ENCODE data around the gene BATF2. TPM values are rescaled to one million over a fixed set of nuclear protein-coding genes. Genes with fewer than 3 reads are reported as not detected.
"Not testable (repeated sequence)": the region's sequence is repeated elsewhere in the genome, so short reads cannot be mapped to it uniquely, and the experiment has no call there.

The BATF2 gene
- total RNA-seq, 2 experiments from 2014 or later, result 1.2 TPM

DNA sequence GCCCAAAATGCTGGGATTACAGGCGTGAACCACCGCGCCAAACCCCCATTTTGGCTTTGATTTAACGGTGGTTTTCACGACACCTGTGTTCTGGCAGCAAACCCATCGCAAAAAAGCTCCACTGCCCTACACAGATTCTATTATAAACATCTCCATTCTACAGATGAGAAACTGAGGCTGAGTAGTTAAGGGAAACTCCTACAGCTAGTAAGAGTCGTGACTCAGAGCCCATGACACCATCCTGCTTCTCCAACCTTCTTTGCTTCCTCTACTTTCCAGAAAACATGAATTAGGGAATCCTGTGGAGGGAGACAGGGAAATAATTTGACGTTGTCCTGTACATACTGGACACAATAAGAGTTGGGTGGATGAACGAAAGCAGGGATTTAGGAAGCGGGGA, 30.0 kb upstream of the BATF2 start:
- ATAC-seq (ENCODE audit: low read depth) (no peak), DNase-seq (no peak)
- Mint-ChIP-seq H3K27me3 (no peaks in the 10 kb centered on the region), H3K4me3 (peak overlapping the region; percentile 81), H3K27ac (peak overlapping the region; percentile 82), H3K4me1 (peaks cover 22% of the 10 kb centered on the region), H3K9me3 (no peaks in the 10 kb centered on the region), H3K36me3 (peaks cover 6% of the 10 kb centered on the region)
- POLR2A ChIA-PET, result interaction anchor here (1.0 to 3.5 kb wide), 5 partner anchors 10 to 95 kb away, joined by 3 to 18 read pairs (median 5); partner anchors contain the start of genes ARL2, FAU, MRPL49 and SAC3D1

DNA sequence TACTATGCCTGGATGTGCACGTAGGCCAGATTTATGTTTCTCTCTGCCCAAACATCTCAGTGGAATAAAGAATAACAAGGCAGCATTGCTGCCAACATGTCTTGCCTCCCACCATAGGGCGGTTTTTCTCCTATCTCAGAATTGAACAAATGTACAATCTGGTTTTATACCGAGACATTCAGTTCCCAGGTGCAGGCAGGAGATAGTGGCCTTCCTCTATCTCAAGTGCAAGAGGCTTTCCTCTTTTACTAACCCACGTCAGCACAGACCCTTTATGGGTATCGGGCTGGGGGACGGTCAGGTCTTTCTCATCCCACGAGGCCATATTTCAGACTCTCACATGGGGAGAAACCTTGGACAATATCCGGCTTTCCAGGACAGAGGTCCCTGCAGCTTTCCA, 26.7 kb upstream of the BATF2 start:
- POLR2A ChIA-PET; H3K27ac Mint-ChIP-seq; H3K4me3 Mint-ChIP-seq; H3K27me3 Mint-ChIP-seq; ATAC-seq (ENCODE audit: low read depth); DNase-seq; H3K9me3 Mint-ChIP-seq; H3K36me3 Mint-ChIP-seq: not testable (repeated sequence)
- H3K4me1 Mint-ChIP-seq, result peaks cover 25% of the 10 kb centered on the region

DNA sequence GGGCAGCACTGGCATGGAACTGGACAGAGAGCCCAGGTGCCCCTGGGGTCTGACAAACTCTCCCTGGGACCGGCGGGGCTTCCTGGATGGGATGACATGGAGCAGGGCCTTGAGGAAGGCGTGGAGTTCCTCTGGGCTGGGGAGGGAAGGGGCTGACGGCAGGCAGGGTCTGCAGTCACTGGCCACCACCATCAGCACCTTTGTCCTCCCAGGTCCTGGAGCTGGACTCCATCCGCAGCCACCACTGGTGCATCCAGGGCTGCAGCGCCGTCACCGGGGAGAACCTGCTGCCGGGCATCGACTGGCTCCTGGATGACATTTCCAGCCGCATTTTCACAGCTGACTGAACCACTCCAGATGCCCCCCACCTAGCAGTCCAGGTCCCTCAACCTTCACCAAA, 24.7 kb upstream of the BATF2 start:
- Mint-ChIP-seq H3K27me3 (no peaks in the 10 kb centered on the region), H3K27ac (no peak overlapping the region), H3K4me1 (peaks cover 15% of the 10 kb centered on the region), H3K36me3 (peaks cover 14% of the 10 kb centered on the region), H3K9me3 (no peaks in the 10 kb centered on the region), H3K4me3 (no peak overlapping the region)
- ATAC-seq (ENCODE audit: low read depth), result no peak
- POLR2A ChIA-PET, result no interaction called here
- DNase-seq, result no peak

DNA sequence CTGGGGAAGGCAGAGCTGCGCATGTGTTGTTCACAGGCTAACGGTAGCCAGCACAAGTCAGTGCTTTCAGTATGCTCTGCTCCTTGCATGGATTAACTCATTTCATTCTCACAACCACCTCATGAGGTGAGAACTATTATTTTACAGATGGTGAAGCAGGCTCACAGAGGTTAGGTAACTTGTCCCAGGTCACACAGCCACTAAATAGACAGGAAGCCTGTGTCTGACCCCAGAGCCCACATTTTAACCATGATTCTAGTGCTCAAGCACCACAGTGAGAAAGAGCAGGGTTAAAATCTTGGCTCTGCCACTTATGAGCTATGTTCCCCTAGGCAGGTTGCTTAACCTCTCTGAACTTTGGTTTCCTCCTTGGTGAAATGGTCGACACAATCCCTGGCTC, 24.2 kb upstream of the BATF2 start:
- Mint-ChIP-seq H3K36me3 (peaks cover 17% of the 10 kb centered on the region), H3K27ac (no peak overlapping the region), H3K9me3 (no peaks in the 10 kb centered on the region), H3K4me3 (no peak overlapping the region), H3K27me3 (no peaks in the 10 kb centered on the region), H3K4me1 (peaks cover 19% of the 10 kb centered on the region)
- ATAC-seq (ENCODE audit: low read depth), result peak; percentile 57
- no peak for DNase-seq
- POLR2A ChIA-PET, result no interaction called here

DNA sequence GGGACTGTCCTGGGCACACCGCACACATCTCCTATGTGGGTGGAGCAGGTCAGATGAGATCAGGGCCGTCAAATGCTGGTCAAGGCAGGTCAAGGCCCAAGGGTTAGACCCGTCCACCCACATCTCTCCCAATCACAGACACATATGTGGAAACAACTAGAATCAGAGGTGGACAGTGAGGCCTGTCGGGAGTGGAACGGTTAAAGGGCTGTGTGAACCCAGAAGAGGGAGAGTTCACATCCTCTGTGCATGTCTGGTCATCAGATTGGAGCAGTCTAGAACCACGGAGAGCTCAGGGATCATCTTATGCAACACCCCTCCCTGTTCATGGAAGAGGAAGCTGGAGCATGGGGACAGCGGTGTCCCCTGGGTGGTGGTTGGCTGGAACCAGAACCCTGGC, 23.1 kb upstream of the BATF2 start:
- DNase-seq, result no peak
- no peak overlapping the region for H3K27ac Mint-ChIP-seq
- ATAC-seq (ENCODE audit: low read depth), result no peak
- no peaks in the 10 kb centered on the region for H3K27me3 Mint-ChIP-seq
- H3K9me3 Mint-ChIP-seq, result no peaks in the 10 kb centered on the region
- H3K4me1 Mint-ChIP-seq, result peaks cover 24% of the 10 kb centered on the region
- H3K4me3 Mint-ChIP-seq, result no peak overlapping the region
- H3K36me3 Mint-ChIP-seq, result peaks cover 17% of the 10 kb centered on the region
- POLR2A ChIA-PET, result no interaction called here

DNA sequence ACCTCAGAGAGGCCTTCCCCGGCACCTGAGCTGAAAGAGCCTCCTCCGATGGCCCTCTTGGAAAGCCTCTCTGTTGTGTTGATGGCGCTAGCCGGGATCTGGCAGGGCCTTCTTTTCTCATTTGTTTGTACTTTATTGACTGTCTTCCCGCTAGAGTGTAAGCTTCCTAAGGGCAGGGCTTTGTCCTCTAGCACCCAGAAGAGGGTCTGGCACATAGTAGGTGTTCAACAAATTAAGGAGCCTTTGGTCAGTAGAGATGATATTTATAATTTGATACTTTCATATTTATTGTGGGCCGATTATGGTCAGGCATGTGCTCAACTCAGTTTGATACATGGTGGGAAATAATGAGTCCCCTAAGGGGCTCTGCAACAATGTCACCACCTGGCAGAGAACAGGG, 21.2 kb upstream of the BATF2 start:
- Mint-ChIP-seq H3K27me3 (no peaks in the 10 kb centered on the region), H3K36me3 (peaks cover 17% of the 10 kb centered on the region), H3K4me3 (no peak overlapping the region), H3K27ac (no peak overlapping the region), H3K4me1 (peaks cover 28% of the 10 kb centered on the region), H3K9me3 (no peaks in the 10 kb centered on the region)
- DNase-seq, result no peak
- no peak for ATAC-seq (ENCODE audit: low read depth)
- POLR2A ChIA-PET, result interaction anchor here (0.6 kb wide), 1 partner anchor 9 kb away, joined by 5 read pairs; no protein-coding TSS in a partner anchor

DNA sequence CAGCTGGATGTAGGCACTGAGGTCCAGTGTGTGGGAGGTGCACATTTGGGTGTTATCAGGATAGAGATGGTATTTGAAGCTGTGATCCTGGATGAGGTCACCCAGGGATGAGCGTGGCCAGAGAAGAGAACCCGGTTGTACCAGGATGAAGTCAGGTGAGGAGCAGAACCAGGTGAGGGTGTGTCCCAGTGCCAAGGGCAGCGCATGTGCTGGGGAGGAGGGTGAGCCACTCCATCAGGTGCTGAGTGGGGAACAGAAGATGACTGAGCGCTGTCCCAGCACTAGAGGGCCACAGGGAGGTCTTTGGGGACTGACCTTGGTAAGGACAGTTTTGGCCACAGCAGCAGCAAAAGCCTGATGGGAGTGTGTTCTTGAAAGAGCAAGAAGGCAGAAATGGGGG, 19.9 kb upstream of the BATF2 start:
- DNase-seq, result no peak
- Mint-ChIP-seq H3K27ac (peak overlapping the region; percentile 3), H3K4me3 (no peak overlapping the region), H3K9me3 (no peaks in the 10 kb centered on the region), H3K36me3 (peaks cover 15% of the 10 kb centered on the region), H3K4me1 (peaks cover 27% of the 10 kb centered on the region), H3K27me3 (no peaks in the 10 kb centered on the region)
- ATAC-seq (ENCODE audit: low read depth), result no peak
- POLR2A ChIA-PET, result interaction anchor here (0.7 kb wide), 1 partner anchor 10 kb away, joined by 4 read pairs; no protein-coding TSS in a partner anchor

DNA sequence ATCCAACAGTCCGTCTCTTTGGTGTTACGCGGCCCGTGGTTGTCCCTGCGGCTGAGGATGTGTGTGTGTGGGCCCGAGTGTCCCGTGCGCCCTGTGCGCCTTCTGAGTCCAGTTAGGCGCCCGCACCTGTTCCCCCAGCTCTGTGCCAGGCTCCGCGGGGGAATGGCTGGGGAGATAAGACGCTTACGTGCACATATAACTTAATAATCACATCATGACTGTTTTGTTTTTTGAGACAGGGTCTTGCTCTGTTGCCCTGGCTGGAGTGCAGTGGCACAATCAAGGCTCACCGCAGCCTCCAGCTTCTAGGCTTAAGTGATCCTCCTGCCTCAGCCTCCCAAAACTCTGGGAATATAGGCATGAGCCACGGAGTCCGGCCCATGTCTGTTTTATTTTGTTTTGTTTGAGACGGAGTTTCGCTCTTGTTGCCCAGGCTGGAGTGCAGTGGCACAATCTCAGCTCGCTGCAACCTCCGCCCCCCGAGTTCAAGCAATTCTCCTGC, 18.0 kb upstream of the BATF2 start:
- peak overlapping the region; percentile 91 for H3K27ac Mint-ChIP-seq
- no peak for DNase-seq
- H3K4me3 Mint-ChIP-seq, result peak overlapping the region; percentile 91
- peaks cover 15% of the 10 kb centered on the region for H3K36me3 Mint-ChIP-seq
- H3K4me1 Mint-ChIP-seq, result peaks cover 20% of the 10 kb centered on the region
- ATAC-seq (ENCODE audit: low read depth), result no peak
- no peaks in the 10 kb centered on the region for H3K9me3 Mint-ChIP-seq
- no peaks in the 10 kb centered on the region for H3K27me3 Mint-ChIP-seq
- POLR2A ChIA-PET, result interaction anchor here (0.7 to 3.5 kb wide), 22 partner anchors 10 to 167 kb away, joined by 3 to 22 read pairs (median 4); partner anchors contain the start of genes CAPN1, CDCA5, FAU and MAJIN

DNA sequence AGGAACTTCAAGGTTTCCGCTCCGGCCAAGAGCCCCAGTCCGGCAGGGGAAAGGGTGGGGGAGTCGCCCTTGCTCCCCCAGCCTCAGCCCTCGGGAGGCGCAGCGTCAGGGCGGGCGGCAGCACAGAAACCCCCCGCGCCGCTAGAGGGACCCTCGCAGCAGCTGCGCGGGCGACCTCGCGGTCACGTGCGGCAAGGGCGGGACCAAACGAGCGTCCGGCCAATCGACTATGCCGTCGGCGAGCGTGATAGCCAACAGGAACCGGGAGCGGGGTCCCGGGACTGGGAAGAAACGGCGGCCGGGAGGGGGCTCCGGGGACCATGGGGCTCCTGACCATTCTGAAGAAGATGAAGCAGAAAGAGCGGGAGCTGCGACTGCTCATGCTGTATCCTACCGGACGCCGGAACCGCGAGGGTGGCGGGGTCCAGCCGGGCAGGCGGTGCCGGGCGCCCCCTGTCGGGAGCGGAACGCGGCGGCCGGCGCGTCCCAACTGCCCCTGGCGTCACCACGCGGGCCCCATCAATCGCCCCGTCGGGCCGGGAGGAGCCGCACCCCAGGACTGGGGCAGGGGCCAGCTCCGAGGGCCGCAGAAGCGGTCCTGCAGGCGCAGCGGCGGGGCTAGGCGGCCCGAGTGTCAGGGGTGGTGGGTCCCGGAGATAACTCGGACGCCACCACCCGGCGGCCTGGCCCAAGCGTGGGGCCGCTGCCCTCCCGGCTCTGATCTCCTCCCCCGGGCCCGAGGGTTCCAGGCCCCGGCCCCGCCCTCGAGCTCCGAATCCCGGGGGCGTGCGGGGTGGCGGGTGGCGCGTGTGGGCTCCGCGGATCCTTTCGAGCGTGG, 17.3 kb upstream of the BATF2 start, which contains the start of gene ARL2:
TSS of gene ARL2 (plus strand) at position 273 of the 838 bp plus-strand sequence. CDS start at position 321, 48 bp downstream.
- DNase-seq (peak; percentile 90), ATAC-seq (ENCODE audit: low read depth) (peak; percentile 75)
- H3K27ac Mint-ChIP-seq, result peak within 1 kb of the TSS; percentile 98
- H3K4me1 Mint-ChIP-seq, result peaks cover 20% of the 10 kb centered on the region
- no peaks in the 10 kb centered on the region for H3K9me3 Mint-ChIP-seq
- H3K36me3 Mint-ChIP-seq, result peaks cover 15% of the 10 kb centered on the region
- peak within 1 kb of the TSS; percentile 91 for H3K4me3 Mint-ChIP-seq
- no peaks in the 10 kb centered on the region for H3K27me3 Mint-ChIP-seq
- POLR2A ChIA-PET, result interaction anchor here (0.9 to 3.5 kb wide), 22 partner anchors 10 to 167 kb away, joined by 3 to 22 read pairs (median 4); partner anchors contain the start of genes CAPN1, CDCA5, MAJIN and PPP2R5B

DNA sequence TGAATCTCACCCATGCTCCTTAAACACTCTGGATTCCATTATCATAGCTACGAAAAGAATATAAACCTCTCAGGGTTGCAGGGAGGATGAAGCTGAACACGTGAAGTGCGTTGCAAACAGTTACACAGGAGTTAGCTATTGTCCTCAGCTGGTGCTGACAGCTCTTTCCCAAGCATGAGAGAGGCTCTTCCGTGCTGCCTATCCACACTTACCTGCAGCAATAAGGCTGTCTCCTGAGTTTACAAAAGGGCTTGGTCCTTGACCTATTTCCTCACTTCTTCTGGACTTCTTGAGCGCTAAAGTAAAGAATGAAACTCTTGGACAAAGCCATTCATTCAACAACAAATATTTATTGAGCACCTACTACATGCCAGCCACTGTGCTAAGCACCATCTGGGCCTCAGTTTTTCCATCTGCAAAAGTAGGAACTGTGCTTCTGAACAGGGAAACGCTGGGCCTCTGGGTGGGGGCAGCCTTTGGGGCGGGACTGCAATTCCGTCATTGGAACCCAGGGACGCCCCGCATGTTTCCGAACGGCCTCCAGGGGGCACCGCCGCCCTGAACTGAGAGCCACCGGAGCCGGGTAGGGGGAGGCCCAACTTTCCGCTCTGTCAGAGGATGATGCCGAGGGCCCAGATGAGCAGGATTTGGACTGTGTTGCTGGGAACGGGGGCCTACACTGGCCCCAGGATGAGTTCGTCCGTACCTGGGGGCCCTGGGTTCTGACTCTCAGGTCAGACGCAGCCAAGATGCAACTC, 16.5 kb upstream of the BATF2 start:
- no peaks in the 10 kb centered on the region for H3K27me3 Mint-ChIP-seq
- H3K4me1 Mint-ChIP-seq, result peaks cover 20% of the 10 kb centered on the region
- ATAC-seq (ENCODE audit: low read depth), result peak; percentile 86
- POLR2A ChIA-PET, result interaction anchor here (0.7 to 3.5 kb wide), 17 partner anchors 12 to 169 kb away, joined by 3 to 22 read pairs (median 6); partner anchors contain the start of genes BATF2, CAPN1, SAC3D1 and SNX15
- peak overlapping the region; percentile 91 for H3K4me3 Mint-ChIP-seq
- H3K36me3 Mint-ChIP-seq, result peaks cover 12% of the 10 kb centered on the region
- no peaks in the 10 kb centered on the region for H3K9me3 Mint-ChIP-seq
- H3K27ac Mint-ChIP-seq, result peak overlapping the region; percentile 98
- peak; percentile 91 for DNase-seq

DNA sequence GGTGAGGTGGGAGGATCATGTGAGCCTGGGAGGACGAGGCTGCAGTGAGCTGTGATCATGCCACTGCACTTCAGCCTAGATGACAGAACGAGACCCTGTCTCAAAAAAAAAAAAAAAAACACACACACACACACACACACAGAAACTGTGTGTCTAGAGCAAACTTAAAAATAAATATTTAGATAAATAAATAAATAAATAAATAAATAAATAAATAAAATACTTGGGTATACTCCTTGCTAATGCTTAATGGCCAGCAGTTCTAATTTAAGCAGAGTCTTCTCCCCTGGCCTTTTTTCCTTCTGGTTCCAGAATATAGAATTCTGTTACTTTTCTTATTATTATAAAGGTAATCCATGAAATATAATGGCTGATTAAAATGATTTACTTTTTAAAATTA, 12.1 kb upstream of the BATF2 start:
- no peak overlapping the region for H3K27ac Mint-ChIP-seq
- no peaks in the 10 kb centered on the region for H3K27me3 Mint-ChIP-seq
- H3K9me3 Mint-ChIP-seq, result no peaks in the 10 kb centered on the region
- no peak for ATAC-seq (ENCODE audit: low read depth)
- POLR2A ChIA-PET, result interaction anchor here (0.7 kb wide), 1 partner anchor 9 kb away, joined by 5 read pairs; no protein-coding TSS in a partner anchor
- H3K36me3 Mint-ChIP-seq, result no peaks in the 10 kb centered on the region
- no peak for DNase-seq
- H3K4me1 Mint-ChIP-seq, result peaks cover 7% of the 10 kb centered on the region
- H3K4me3 Mint-ChIP-seq, result no peak overlapping the region

DNA sequence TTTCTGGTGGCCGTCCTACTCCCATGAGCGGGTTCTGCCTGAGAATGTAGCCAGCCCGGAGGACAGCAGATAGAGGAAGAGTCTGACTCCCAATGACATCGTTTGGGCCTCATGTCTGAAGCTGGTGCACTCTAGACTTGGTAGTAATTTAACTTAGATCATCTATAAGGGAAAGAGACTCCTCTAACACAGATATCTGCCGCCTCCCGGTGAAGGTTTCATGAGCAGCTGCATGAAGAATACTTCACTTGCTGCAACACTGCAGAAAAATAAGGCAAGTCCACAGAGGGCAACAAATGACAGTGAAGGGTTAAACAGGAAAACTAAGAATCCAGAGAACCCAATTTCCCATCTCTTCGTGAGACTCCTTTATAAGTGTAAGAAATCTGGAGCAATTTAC, 11.2 kb upstream of the BATF2 start:
- Mint-ChIP-seq H3K9me3 (no peaks in the 10 kb centered on the region), H3K27ac (no peak overlapping the region), H3K4me3 (no peak overlapping the region), H3K36me3 (no peaks in the 10 kb centered on the region), H3K4me1 (peaks cover 3% of the 10 kb centered on the region), H3K27me3 (no peaks in the 10 kb centered on the region)
- POLR2A ChIA-PET, result no interaction called here
- no peak for ATAC-seq (ENCODE audit: low read depth)
- no peak for DNase-seq

DNA sequence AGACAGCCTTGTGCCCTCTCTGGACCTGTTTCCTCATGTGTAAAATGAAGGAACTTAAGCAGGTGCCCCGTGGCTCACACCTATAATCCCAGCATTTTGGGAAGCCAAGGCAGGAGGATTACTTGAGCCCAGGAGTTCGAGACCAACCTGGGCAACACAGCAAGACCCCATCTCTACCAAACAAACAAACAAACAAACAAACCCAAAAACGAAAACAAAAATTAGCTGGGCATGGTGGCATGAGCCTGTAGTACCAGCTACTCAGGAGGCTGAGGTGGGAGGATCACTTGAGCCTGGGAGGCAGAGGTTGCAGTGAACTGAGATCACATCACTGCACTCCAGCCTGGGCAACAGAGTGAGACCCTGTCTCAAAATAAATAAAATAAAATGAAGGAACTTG, 7.2 kb upstream of the BATF2 start:
- POLR2A ChIA-PET, result interaction anchor here (1.3 kb wide), 1 partner anchor 11 kb away, joined by 3 read pairs; no protein-coding TSS in a partner anchor
- H3K36me3 Mint-ChIP-seq; ATAC-seq (ENCODE audit: low read depth); H3K27me3 Mint-ChIP-seq; H3K4me3 Mint-ChIP-seq; H3K9me3 Mint-ChIP-seq; H3K27ac Mint-ChIP-seq; DNase-seq; H3K4me1 Mint-ChIP-seq: not testable (repeated sequence)

All from activated naive CD8-positive, alpha-beta T cell treated with anti-CD3 and anti-CD28 coated beads, Interleukin-2, amount 10 ng/mL, durations not matched to agents 7 days and 5 days (primary cell).